ENCODE measurements around the gene TMEM169.

DNA sequence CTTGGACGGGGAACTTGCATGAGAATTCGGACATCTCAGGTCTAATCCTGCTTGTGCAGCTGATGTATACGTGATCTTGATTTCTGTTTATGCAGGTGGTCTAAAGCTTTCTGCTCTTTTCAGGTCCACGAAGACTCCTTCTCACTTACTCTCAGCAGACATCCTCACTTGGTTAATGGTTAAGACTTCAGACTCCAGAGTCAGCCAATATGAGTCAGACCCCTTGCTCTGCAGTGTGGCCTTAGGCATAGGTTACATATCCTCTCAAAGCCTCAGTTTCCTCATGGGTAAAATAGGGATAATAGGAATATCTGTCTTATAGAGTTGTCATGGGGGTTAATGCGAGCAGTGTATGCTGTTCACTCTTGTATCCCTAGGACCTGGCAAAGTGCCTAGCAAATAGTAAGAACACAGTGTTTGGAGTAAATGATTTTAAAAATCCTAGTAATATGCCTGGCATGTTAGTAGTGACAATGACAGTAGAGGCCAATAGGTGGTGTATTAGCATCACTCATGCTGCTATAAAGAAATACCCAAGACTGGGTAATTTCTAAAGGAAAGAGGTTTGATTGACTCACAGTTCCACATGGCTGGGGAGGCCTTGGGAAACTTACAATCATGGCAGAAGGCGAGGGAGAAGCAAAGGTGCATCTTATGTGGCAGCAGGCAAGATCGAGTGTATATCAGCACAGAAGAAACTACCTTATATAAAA is 69.8 kb downstream of the TMEM169 start:
- TF ChIP-seq CTCF (conservative IDR thresholded peaks at IDR 0.05 in 1 of 2, IDR thresholded peaks at IDR 0.05 in 1 of 2; ENCODE audit: extremely low read depth in 1 of 2, insufficient read depth in 1 of 2, low read depth in 1 of 2, low read length in 2 of 2) (peak in 1 of 2 donors; percentile 9), EZH2 (IDR thresholded peaks at IDR 0.05; ENCODE audit: borderline replicate concordance, low read length) (no peak)

Measured in mammary epithelial cell (primary cell).